Measurements from ENCODE around the gene SETBP1. TPM values are rescaled to one million over a fixed set of nuclear protein-coding genes. Genes with fewer than 3 reads are reported as not detected.

SETBP1 gene
- total and polyA plus RNA-seq, 8 donors = 1.4 to 66.5 (median 20.1) TPM

- H3K27ac ChIP-seq = no peak overlapping the region
- H3K9me3 ChIP-seq = peaks cover 0 to 4% (median 0%) of the 10 kb centered on the region in 4 donors
- TF ChIP-seq POLR2A (IDR thresholded peaks at IDR 0.05) = no peak
- no peak for TF ChIP-seq POLR2AphosphoS5 (IDR thresholded peaks at IDR 0.05)
- TF ChIP-seq EP300 (IDR thresholded peaks at IDR 0.05) = no peak
- H3K4me1 ChIP-seq = peaks cover 0 to 39% (median 24%) of the 10 kb centered on the region in 4 donors
- intact Hi-C loops (cut with DNase I; ENCODE audit: low total_unique reads) = no loop called here
- 53 to 82% (median 72%) methylated on average over 2 of the region's 2 CpGs for WGBS, 5 donors
- H3K27me3 ChIP-seq = no peaks in the 10 kb centered on the region
- no peaks in the 10 kb centered on the region for H3K36me3 ChIP-seq
- DNase-seq = no peak
- no peak overlapping the region for H3K4me3 ChIP-seq
Measured at GRCh38 chr18:44893966-44894365, 213.3 kb downstream of the SETBP1 start.

DNA sequence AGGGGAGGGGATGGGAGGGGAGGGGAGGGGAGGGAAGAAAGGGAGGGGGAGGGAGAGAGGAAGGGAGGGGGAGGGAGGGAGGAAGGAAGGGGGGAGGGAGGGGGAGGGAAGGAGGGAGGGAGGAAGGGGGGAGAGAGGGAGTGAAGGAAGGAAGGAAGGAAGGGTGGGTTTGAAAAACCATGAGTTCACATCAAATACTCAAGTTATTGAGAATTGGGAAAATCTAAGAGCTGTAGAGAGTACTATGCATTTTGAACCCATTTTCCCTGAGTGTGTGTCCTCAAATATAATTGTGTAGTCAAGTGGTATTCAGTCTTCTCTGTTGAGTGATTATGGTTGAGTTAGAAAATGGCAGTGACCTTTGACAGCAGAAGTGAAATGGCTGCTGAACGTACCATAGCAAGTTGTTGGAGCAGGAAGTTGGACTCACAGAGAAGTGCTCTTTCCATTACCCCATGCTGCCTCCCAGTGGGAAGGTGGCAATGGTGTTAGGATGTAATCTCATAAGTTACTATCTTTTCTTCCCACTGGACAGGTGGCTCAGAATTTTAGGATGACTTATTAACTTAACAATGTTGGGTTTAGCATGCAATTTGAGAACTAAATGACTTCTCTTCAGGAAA lies 214.6 kb downstream of the SETBP1 start:
- intact Hi-C loops (cut with DNase I; ENCODE audit: low total_unique reads) = no loop called here
- 15 to 35% (median 26%) methylated on average over 1 of the region's 1 CpG for WGBS, 5 donors
- peaks cover 0 to 39% (median 25%) of the 10 kb centered on the region in 4 donors for H3K4me1 ChIP-seq
- H3K9me3 ChIP-seq = peaks cover 0 to 4% (median 0%) of the 10 kb centered on the region in 4 donors
- no peaks in the 10 kb centered on the region for H3K27me3 ChIP-seq
- H3K27ac ChIP-seq = no peak overlapping the region
- TF ChIP-seq POLR2A (IDR thresholded peaks at IDR 0.05) = no peak
- no peak for TF ChIP-seq EP300 (IDR thresholded peaks at IDR 0.05)
- peak in 4 of 7 experiments; percentile 14 to 35 (median 27) for TF ChIP-seq CTCF (IDR thresholded peaks at IDR 0.05)
- H3K4me3 ChIP-seq = no peak overlapping the region
- peak; percentile 57 to 64 for DNase-seq
- no peaks in the 10 kb centered on the region for H3K36me3 ChIP-seq

- Histone ChIP-seq H3K9me3 (no peaks in the 10 kb centered on the region), H3K4me1 (peaks cover 0 to 48% (median 29%) of the 10 kb centered on the region in 4 donors), H3K27ac (no peak overlapping the region), H3K27me3 (no peaks in the 10 kb centered on the region), H3K36me3 (no peaks in the 10 kb centered on the region), H3K4me3 (no peak overlapping the region)
- 54 to 72% (median 67%) methylated on average over 5 to 6 of the region's 6 CpGs for WGBS, 5 donors
- intact Hi-C loops (cut with DNase I; ENCODE audit: low total_unique reads) = no loop called here
- peak in 1 of 2 donors; percentile 58 for DNase-seq
- no peak for TF ChIP-seq EP300 (IDR thresholded peaks at IDR 0.05)
- no peak for TF ChIP-seq CTCF (IDR thresholded peaks at IDR 0.05)
- TF ChIP-seq POLR2A (IDR thresholded peaks at IDR 0.05) = no peak
- no peak for TF ChIP-seq POLR2AphosphoS5 (IDR thresholded peaks at IDR 0.05)
Measured at GRCh38 chr18:44896846-44897245, 216.2 kb downstream of the SETBP1 start.

GRCh38 chr18:44897411-44897810 lies 216.7 kb downstream of the SETBP1 start:
- Histone ChIP-seq H3K27me3 (no peaks in the 10 kb centered on the region), H3K9me3 (no peaks in the 10 kb centered on the region), H3K36me3 (no peaks in the 10 kb centered on the region), H3K4me3 (no peak overlapping the region), H3K27ac (no peak overlapping the region), H3K4me1 (peaks cover 0 to 48% (median 29%) of the 10 kb centered on the region in 4 donors)
- DNase-seq = peak in 1 of 2 donors; percentile 55
- 74 to 85% (median 78%) methylated on average over 8 of the region's 8 CpGs for WGBS, 5 donors
- TF ChIP-seq EP300 (IDR thresholded peaks at IDR 0.05) = no peak
- no peak for TF ChIP-seq POLR2A (IDR thresholded peaks at IDR 0.05)
- TF ChIP-seq CTCF (IDR thresholded peaks at IDR 0.05) = no peak
- TF ChIP-seq POLR2AphosphoS5 (IDR thresholded peaks at IDR 0.05) = no peak
- intact Hi-C loops (cut with DNase I; ENCODE audit: low total_unique reads) = no loop called here

DNA sequence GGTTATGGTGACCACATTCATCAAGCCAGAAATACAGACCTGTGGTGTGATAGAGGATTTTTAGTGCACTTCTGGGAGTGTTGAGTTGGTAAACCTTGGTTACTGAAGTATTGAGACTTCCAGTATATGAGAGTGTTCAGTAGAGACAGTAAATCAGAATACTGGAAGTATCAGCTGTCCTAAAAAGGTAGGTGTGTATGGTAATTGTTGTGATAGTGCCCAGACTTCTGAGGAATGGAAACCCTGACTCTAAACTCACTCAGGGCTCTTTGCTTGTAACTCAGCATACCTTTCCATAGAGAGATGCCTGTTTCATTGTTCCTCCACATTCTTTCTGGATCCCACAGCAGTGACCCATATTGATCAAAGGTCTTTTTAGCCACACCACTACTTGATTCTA lies 217.1 kb downstream of the SETBP1 start:
- TF ChIP-seq POLR2A (IDR thresholded peaks at IDR 0.05) (no peak), POLR2AphosphoS5 (IDR thresholded peaks at IDR 0.05) (no peak), EP300 (IDR thresholded peaks at IDR 0.05) (no peak), CTCF (IDR thresholded peaks at IDR 0.05) (no peak)
- Histone ChIP-seq H3K4me3 (no peak overlapping the region), H3K4me1 (peaks cover 0 to 48% (median 29%) of the 10 kb centered on the region in 4 donors), H3K27ac (no peak overlapping the region), H3K36me3 (no peaks in the 10 kb centered on the region), H3K9me3 (no peaks in the 10 kb centered on the region), H3K27me3 (no peaks in the 10 kb centered on the region)
- no peak for DNase-seq
- intact Hi-C loops (cut with DNase I; ENCODE audit: low total_unique reads) = no loop called here

All from stomach (tissue), 9 donors.